ENCODE measurements around the gene STAC2.

DNA sequence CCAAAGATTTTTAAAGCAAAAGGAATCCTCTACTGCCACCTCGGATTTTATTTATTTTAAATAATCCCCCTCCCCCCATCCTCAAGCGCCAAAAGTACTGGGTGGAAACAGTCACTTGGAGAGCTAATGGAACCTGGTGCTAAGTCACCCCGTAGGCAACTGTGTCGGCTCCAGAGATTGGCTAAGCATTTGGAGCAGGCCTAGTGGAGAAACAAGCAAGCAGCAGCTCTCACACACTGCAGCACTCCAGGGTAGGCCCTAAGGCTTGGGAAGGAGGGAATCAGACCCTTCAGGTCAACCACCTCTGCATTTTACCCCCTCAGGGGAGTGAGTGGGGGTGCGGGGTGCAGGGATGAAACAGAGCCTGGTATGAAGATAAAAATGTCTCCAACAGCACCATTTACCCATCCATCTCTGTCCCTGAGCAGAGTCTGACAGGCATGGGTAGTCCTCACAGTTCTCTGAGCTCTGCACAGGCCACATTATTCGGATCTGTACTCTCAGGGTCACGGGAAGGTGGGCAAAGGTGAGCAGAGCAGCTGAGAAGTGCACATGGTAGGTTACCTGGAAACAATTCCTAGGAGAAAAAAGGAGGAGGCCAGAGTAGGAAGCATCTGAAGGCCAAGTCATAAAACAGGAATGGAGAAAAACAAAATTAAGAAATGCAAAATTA is 27.2 kb upstream of the STAC2 start:
- TF ChIP-seq, protein P1, sequence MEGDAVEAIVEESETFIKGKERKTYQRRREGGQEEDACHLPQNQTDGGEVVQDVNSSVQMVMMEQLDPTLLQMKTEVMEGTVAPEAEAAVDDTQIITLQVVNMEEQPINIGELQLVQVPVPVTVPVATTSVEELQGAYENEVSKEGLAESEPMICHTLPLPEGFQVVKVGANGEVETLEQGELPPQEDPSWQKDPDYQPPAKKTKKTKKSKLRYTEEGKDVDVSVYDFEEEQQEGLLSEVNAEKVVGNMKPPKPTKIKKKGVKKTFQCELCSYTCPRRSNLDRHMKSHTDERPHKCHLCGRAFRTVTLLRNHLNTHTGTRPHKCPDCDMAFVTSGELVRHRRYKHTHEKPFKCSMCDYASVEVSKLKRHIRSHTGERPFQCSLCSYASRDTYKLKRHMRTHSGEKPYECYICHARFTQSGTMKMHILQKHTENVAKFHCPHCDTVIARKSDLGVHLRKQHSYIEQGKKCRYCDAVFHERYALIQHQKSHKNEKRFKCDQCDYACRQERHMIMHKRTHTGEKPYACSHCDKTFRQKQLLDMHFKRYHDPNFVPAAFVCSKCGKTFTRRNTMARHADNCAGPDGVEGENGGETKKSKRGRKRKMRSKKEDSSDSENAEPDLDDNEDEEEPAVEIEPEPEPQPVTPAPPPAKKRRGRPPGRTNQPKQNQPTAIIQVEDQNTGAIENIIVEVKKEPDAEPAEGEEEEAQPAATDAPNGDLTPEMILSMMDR (IDR thresholded peaks at IDR 0.05): no peak
- TF ChIP-seq POLR2AphosphoS5 (IDR thresholded peaks at IDR 0.05): no peak

All from sigmoid colon (tissue), 4 donors.